K562 (cell line): ENCODE data around the gene XAB2.

Experiments
- CTCF ChIP-seq, 3 experiments: IDR thresholded peaks in 2 of 3; conservative IDR thresholded peaks in 1 of 3; 2 replicates each; pipeline ENCODE4 v1.5.1; 2011 to 2012; ENCODE audit warnings: low read length in 3 of 3, mild to moderate bottlenecking in 3 of 3, control low read depth in 2 of 3, improper control_type of control experiment in 1 of 3, inconsistent platforms in 1 of 3, low read depth in 1 of 3, mixed read lengths in 1 of 3, moderate library complexity in 1 of 3; ENCODE audit not compliant: insufficient read depth in 2 of 3
- GATA2 ChIP-seq: sonication (generic); formaldehyde crosslinking; IDR thresholded peaks from 2 replicates; pipeline ENCODE4 v1.4.0; 2020; ENCODE audit warnings: mild to moderate bottlenecking, missing genetic modification reagents
- HDAC6 ChIP-seq: IDR thresholded peaks from 2 replicates; pipeline ENCODE4 v1.6.1; 2012; ENCODE audit warnings: low read depth, mild to moderate bottlenecking, control low read depth, inconsistent platforms, low read length, moderate library complexity
- MXI1 ChIP-seq: IDR thresholded peaks from 2 replicates; pipeline ENCODE4 v1.6.1; 2011; ENCODE audit warnings: low read depth, mild to moderate bottlenecking, improper control_type of control experiment, low read length
- RBM22 ChIP-seq: fragments of 200-400 bp; formaldehyde crosslinking; IDR thresholded peaks from 2 replicates; pipeline ENCODE4 v1.6.1; 2018; ENCODE audit warnings: low read length, low read depth; ENCODE audit not compliant: poor library complexity, severe bottlenecking
- ZC3H11A ChIP-seq: IDR thresholded peaks from 2 replicates; pipeline ENCODE4 v1.6.1; 2012; ENCODE audit warnings: low read depth, low read length, improper control_type of control experiment

- TF ChIP-seq HDAC6: no peak
- TF ChIP-seq RBM22: no peak
- TF ChIP-seq MXI1: no peak
- TF ChIP-seq GATA2 (CRISPR knock-in tag): no peak
- TF ChIP-seq ZC3H11A: no peak
- no peak for TF ChIP-seq CTCF (IDR thresholded peaks at IDR 0.05 in 2 of 3, conservative IDR thresholded peaks at IDR 0.05 in 1 of 3; ENCODE audit: insufficient read depth in 2 of 3, low read depth in 1 of 3, low read length in 3 of 3)
Observed at GRCh38 chr19:7672522-7672921, 43.2 kb upstream of the XAB2 start.
